GM18502 (cell line): ENCODE measurements around the gene DSCAML1.

ENCODE experiments used
- ATAC-seq: cut with Tn5 transposase; IDR thresholded peaks from one replicate; pipeline ENCODE4 v1.9.1; 2021; ENCODE audit warnings: mild to moderate bottlenecking; ENCODE audit not compliant: unreplicated experiment, poor library complexity

The DSCAML1 gene, protein sequence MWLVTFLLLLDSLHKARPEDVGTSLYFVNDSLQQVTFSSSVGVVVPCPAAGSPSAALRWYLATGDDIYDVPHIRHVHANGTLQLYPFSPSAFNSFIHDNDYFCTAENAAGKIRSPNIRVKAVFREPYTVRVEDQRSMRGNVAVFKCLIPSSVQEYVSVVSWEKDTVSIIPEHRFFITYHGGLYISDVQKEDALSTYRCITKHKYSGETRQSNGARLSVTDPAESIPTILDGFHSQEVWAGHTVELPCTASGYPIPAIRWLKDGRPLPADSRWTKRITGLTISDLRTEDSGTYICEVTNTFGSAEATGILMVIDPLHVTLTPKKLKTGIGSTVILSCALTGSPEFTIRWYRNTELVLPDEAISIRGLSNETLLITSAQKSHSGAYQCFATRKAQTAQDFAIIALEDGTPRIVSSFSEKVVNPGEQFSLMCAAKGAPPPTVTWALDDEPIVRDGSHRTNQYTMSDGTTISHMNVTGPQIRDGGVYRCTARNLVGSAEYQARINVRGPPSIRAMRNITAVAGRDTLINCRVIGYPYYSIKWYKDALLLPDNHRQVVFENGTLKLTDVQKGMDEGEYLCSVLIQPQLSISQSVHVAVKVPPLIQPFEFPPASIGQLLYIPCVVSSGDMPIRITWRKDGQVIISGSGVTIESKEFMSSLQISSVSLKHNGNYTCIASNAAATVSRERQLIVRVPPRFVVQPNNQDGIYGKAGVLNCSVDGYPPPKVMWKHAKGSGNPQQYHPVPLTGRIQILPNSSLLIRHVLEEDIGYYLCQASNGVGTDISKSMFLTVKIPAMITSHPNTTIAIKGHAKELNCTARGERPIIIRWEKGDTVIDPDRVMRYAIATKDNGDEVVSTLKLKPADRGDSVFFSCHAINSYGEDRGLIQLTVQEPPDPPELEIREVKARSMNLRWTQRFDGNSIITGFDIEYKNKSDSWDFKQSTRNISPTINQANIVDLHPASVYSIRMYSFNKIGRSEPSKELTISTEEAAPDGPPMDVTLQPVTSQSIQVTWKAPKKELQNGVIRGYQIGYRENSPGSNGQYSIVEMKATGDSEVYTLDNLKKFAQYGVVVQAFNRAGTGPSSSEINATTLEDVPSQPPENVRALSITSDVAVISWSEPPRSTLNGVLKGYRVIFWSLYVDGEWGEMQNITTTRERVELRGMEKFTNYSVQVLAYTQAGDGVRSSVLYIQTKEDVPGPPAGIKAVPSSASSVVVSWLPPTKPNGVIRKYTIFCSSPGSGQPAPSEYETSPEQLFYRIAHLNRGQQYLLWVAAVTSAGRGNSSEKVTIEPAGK (N-terminal part only)

GRCh38 chr11:117796872-117797529, at the start of gene DSCAML1:
TSS of gene DSCAML1 (minus strand) at chr11:117797216. CDS start at chr11:117797079, 137 bp downstream.
- no peak for ATAC-seq

DNA sequence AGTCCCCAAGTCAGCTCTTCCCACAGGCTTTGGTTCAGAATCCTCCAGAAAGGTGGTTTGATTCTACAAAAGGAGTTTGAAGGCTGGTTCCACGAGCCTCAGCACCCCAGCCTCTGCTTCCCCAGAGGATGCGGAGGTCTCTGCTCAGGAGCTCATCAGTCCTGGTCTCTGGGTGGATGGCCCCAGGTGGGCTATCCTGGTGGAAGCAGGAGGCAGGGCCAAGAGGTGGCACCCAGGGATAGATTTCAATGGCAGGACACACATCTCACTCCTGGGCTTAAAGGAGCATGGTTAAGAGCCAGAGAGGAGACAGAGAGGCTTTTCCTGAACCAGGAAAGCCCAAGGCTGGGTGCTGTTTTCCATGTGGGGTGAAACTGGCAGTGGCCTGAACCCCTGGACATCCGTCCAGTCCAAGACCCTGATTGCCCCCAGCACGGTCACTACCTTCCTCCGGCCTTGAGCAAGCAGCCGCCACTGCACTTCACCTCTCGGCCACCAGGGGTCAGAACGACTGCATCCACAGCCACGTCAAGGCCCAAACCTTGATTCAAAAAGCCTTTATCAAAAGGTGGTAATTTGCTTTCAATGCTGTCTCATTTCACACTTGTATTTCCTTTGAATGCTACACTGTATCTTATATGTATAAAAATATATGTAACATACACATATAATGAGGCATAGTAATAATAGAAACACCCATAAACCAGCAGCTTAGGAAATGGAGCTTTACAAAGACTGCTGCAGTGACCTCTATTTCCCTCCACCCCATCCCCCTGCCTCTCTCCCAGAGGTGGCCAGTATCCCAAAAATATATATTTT, 46.9 kb upstream of the DSCAML1 start:
- no peak for ATAC-seq

- no peak for ATAC-seq
Measured at GRCh38 chr11:117842131-117842941, 45.3 kb upstream of the DSCAML1 start.

- no peak for ATAC-seq
Measured at GRCh38 chr11:117841551-117842031, 44.6 kb upstream of the DSCAML1 start.

DNA sequence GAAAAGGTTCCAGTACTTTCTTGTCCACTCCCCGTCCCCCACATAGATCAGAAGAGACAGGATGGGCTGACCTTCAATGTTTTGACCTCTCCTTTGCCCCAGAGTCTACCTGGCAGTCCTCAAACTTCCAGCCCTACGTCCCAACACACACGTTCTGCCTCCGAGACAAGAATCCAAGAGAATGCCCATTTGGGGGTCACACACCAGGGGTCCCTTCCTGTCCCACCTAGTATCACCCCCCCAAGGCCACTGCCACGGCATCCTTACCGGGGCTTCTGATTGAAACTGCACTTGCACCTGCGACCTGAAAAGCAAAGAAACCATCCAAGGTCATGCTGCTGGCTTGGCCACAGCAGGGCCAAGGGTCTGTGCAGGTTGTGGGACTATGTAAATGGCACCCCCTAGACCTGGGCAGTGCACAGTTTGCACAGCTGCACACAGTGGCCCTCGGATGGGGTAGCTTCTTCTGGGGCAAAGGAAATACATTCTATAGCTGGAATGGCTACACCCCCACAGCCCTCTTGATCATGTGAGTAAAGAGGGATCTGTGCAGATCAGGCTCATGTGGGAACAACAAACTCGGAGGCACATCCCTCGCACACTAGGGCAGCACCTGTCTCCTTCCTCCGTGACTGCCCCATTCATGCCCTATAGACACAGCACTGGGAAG, 44.0 kb upstream of the DSCAML1 start:
- ATAC-seq, result no peak

DNA sequence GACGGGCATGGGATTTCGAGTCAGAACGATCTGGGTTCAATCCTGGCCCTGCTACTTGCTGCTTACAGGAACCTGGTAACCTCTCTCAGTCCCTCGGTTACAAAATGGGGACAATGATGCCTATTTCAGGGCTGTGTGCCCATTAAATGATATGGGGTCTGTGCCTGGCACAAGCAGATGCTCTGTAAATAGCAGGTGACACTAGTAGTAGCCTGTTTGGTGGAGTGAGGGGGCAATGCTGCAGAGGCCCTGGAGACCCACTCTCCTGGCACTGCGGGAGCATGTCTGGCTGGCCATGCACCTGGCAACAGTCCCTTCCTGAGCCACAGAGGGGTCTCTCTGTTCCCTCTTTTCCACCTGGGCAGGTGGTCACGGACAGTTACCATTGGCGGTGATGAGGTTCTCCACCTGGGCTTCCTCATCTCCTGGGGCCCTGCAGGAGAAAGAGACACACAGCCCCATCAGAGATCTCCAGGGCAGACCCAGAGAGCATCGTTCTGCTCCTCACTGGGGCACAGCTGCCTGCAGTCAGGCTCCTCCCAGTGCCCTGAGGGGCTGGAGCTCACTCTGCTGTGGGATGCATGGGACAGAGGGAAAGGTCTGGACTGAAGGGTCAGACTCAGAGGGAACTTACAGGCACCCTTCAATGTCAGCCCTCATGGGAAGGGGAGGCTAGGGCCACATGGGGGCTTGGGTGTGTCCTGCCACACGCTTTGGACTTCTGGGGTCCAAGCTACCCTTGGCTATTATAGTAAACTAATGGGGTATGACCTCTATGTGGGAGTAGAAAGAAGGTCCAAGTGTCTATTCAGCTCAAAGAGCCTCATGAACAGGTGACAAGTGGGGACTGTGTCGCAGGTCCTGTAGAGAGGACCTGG, 43.2 kb upstream of the DSCAML1 start:
- no peak for ATAC-seq

DNA sequence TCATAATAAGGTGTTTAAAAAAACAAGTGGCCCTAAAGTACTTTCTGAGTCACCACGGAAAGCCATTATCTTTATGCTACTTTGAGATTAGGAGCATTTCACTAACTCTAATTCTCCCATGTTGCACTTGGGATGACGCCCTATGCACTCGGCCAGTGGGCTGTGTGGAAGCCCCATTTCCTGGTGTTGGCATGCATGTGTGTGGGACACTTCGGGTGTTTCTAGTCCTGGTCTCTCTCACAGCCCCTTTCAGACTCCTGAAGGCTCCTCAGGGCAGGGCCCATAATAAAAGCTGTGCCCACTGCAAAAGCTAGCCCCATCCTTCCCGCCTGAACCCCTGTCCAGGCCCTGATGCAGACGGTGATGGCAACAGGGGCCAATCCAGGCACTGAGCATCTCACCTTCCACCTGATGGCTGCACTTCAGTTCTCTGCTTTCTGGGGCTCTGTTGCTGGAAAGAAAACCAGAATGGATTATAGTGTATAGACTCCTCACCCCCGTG, 42.4 kb upstream of the DSCAML1 start:
- ATAC-seq, result no peak

DNA sequence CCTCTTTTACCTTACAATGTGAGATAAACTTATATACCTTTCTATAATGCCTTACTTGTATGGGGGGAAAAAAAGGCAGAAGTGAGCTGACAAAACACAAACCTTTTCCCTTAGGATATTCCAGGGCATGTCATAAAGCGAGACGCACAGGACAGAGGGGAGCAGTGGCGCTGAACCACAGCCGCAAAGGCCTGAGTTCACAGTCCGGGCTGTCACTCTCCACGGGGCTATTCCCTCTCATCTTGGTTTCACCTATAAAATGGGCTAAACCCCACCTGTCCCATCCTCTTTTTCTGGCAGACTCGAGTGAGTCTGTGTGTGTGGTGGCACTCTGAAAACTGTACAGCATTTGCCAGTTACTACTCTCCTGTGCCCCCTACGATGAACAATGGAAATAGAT, 41.9 kb upstream of the DSCAML1 start:
- ATAC-seq, result no peak

GRCh38 chr11:117837791-117838190, 40.8 kb upstream of the DSCAML1 start:
- ATAC-seq, result no peak

- ATAC-seq, result no peak
Measured at GRCh38 chr11:117837070-117837776, 40.2 kb upstream of the DSCAML1 start.

DNA sequence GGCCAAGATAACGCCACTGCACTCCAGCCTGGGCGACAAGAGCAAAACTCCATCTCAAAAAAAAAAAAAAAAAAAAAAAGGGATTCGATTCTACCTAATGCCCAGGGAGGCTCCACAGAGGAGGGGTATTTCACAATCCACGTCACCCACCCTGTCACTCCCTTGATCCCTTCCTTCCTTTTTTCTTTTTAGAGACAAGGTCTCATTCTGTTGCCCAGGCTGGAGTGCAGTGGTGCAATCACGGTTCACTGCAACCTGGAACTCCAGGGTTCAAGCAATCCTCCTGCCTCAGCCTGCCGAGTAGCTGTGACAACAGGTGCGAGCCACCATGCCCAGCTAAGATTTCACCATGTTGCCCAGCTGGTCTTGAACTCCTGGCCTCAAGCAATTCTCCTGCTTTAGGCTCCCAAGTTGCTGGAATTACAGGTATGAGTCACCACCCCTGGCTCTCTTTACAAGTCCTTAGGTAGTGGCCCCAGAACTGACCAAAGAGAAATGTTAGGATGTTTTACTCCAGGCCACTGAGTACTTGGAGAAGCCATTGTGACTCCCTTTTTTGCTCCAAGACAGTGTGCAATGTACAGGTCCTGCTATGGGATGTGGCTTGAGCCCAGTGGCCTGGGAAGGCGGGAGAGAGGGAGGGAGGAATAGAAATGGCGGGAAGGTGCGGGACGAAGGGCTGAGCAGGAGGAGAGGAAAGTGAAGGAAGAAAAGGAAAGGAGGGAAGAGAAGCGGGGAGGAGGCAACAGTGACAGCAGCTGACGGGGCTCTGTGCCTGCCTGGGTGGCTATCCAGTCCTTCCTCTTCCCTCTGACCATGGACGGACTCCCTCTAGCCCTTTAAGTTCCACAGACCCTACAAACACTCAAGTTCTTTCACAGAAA, 39.3 kb upstream of the DSCAML1 start:
- no peak for ATAC-seq

GRCh38 chr11:117835576-117835975, 38.6 kb upstream of the DSCAML1 start:
- no peak for ATAC-seq

GRCh38 chr11:117834838-117835443, 37.9 kb upstream of the DSCAML1 start:
- ATAC-seq, result no peak

GRCh38 chr11:117834068-117834810, 37.2 kb upstream of the DSCAML1 start:
- ATAC-seq, result no peak
